HepG2 (cell line): Measurements from ENCODE around the gene THAP10. TPM values are rescaled to one million over a fixed set of nuclear protein-coding genes. Genes with fewer than 3 reads are reported as not detected.

Experiments used
- ATAC-seq: fragments of 200-7000 bp; cut with Tn5 transposase; 3 replicates; pipeline ENCODE4 v1.9.1; 2020; ENCODE audit warnings: mild to moderate bottlenecking, moderate library complexity
- BruUV-seq: library from RNA; stranded (reverse); fragments of 400-500 nt; replicated peaks from 2 replicates; lab custom pipeline; 2021; lab: Mats Ljungman, UMichigan
- CTCF ChIA-PET: fragments of 300-600 bp; formaldehyde crosslinking; extraction: SDS; loops from one replicate; lab custom pipeline; 2021; ENCODE audit warnings: low total read pairs, inconsistent platforms, low intra/inter-chr PET ratio; lab: Yijun Ruan, JAX
- POLR2A ChIA-PET: fragments of 350-600 bp; sonication (Branson Sonifier 250); formaldehyde crosslinking; loops from one replicate; lab custom pipeline; 2020; ENCODE audit warnings: antibody characterized with exemption, inconsistent platforms; lab: Yijun Ruan, JAX
- DNase-seq: peaks from one replicate; pipeline ENCODE4 v3.0.0-alpha.2; 2015; ENCODE audit warnings: low spot score
- FAIRE-seq: peaks from 3 replicates; lab custom pipeline; 2011; peaks lifted over from hg19 to GRCh38; lab: Jason Lieb, UNC
- H2AFZ ChIP-seq: one replicate; pipeline ENCODE4 v1.6.1; 2011; ENCODE audit warnings: low read length, inconsistent platforms
- H3K27ac ChIP-seq: fragments of 300-600 bp; 3 replicates; pipeline ENCODE4 v1.8.0; 2011; ENCODE audit warnings: mixed run types, mild to moderate bottlenecking, mixed read lengths, low read length, inconsistent platforms; ENCODE audit not compliant: insufficient read depth; ENCODE audit errors: extremely low read length
- H3K27me3 ChIP-seq, 2 experiments: fragments of 200-600 bp in 1 of 2; 2 replicates in 1 of 2; 3 replicates in 1 of 2; pipeline versions ENCODE4 v1.6.0 to v1.8.0; 2011; ENCODE audit warnings: low read length in 2 of 2, mild to moderate bottlenecking in 2 of 2, moderate library complexity in 2 of 2, inconsistent platforms in 1 of 2; ENCODE audit not compliant: insufficient read depth in 2 of 2, control insufficient read depth in 1 of 2
- H3K36me3 ChIP-seq, 2 experiments: fragments of 200-600 bp in 1 of 2; replicated peaks in 1 of 2; 2 replicates in 1 of 2; 3 replicates in 1 of 2; pipeline versions ENCODE4 v1.5.1 to v1.8.0; 2011; ENCODE audit warnings: low read length in 2 of 2, inconsistent platforms in 1 of 2; ENCODE audit not compliant: insufficient read depth in 2 of 2, control insufficient read depth in 1 of 2
- H3K4me1 ChIP-seq: 2 replicates; pipeline ENCODE4 v1.5.1; 2012; ENCODE audit warnings: low read length, inconsistent platforms; ENCODE audit not compliant: insufficient read depth
- H3K4me2 ChIP-seq: 2 replicates; pipeline ENCODE4 v1.6.0; 2011; ENCODE audit warnings: low read depth, low read length, inconsistent platforms
- H3K4me3 ChIP-seq, 3 experiments: fragments of 200-600 bp in 1 of 3; sonication (generic), shearing (Covaris generic) in 1 of 3; replicated peaks in 1 of 3; 2 replicates each; pipeline ENCODE4 v1.5.1; 2011 to 2016; ENCODE audit warnings: low read length in 3 of 3, inconsistent platforms in 2 of 3, low read depth in 2 of 3, mild to moderate bottlenecking in 2 of 3, control low read depth in 1 of 3, mixed read lengths in 1 of 3; ENCODE audit not compliant: insufficient read depth in 1 of 3
- H3K79me2 ChIP-seq: one replicate; pipeline ENCODE4 v1.6.1; 2011; ENCODE audit warnings: low read length, inconsistent platforms; ENCODE audit not compliant: insufficient read depth
- H3K9ac ChIP-seq: 2 replicates; pipeline ENCODE4 v1.6.0; 2011; ENCODE audit warnings: mild to moderate bottlenecking, low read depth, low read length, inconsistent platforms; ENCODE audit not compliant: insufficient read depth
- H3K9me3 ChIP-seq: 2 replicates; pipeline ENCODE4 v1.5.1; 2012; ENCODE audit warnings: mild to moderate bottlenecking, low read length
- H4K20me1 ChIP-seq: 2 replicates; pipeline ENCODE4 v1.6.0; 2011; ENCODE audit warnings: inconsistent platforms, mild to moderate bottlenecking, low read length, moderate library complexity; ENCODE audit not compliant: insufficient read depth
- ARID5B ChIP-seq: IDR thresholded peaks from 2 replicates; pipeline ENCODE4 v1.4.0; 2020; ENCODE audit warnings: mild to moderate bottlenecking, missing genetic modification reagents
- ERF ChIP-seq: IDR thresholded peaks from 2 replicates; pipeline ENCODE4 v1.6.1; 2018; ENCODE audit warnings: missing biosample characterization, missing genetic modification reagents
- HIVEP1 ChIP-seq: sonication (generic); formaldehyde crosslinking; IDR thresholded peaks from 2 replicates; pipeline ENCODE4 v1.4.0; 2020; ENCODE audit warnings: mild to moderate bottlenecking, missing genetic modification reagents
- HOMEZ ChIP-seq: IDR thresholded peaks from 2 replicates; pipeline ENCODE4 v1.6.1; 2016; ENCODE audit warnings: low read depth
- KDM5B ChIP-seq: sonication (generic); formaldehyde crosslinking; IDR thresholded peaks from 2 replicates; pipeline ENCODE4 v1.4.0; 2020; ENCODE audit warnings: missing genetic modification reagents, mild to moderate bottlenecking, borderline replicate concordance
- SMAD9 ChIP-seq: sonication (generic); formaldehyde crosslinking; IDR thresholded peaks from 2 replicates; pipeline ENCODE4 v1.5.1; 2020; ENCODE audit warnings: mild to moderate bottlenecking, missing genetic modification reagents
- SMC3 ChIP-seq: IDR thresholded peaks from 2 replicates; pipeline ENCODE4 v1.6.1; 2011; ENCODE audit warnings: low read length, improper control_type of control experiment
- TEAD3 ChIP-seq: optimal IDR thresholded peaks from 2 replicates; pipeline ENCODE3; 2016; ENCODE audit warnings: borderline replicate concordance
- TRAFD1 ChIP-seq: sonication (generic); formaldehyde crosslinking; IDR thresholded peaks from 2 replicates; pipeline ENCODE4 v1.5.1; 2020; ENCODE audit warnings: missing genetic modification reagents, mild to moderate bottlenecking, borderline replicate concordance
- ZFY ChIP-seq: sonication (generic); formaldehyde crosslinking; IDR thresholded peaks from 2 replicates; pipeline ENCODE4 v1.4.0; 2020; ENCODE audit warnings: missing genetic modification reagents
- ZNF251 ChIP-seq: sonication (generic); formaldehyde crosslinking; IDR thresholded peaks from 2 replicates; pipeline ENCODE4 v1.9.0; 2021; ENCODE audit warnings: mild to moderate bottlenecking, missing genetic modification reagents
- ZNF30 ChIP-seq: sonication (generic); formaldehyde crosslinking; IDR thresholded peaks from 2 replicates; pipeline ENCODE4 v1.5.0; 2020; ENCODE audit warnings: mild to moderate bottlenecking, missing genetic modification reagents
- ZNF431 ChIP-seq: sonication (generic); formaldehyde crosslinking; IDR thresholded peaks from 2 replicates; pipeline ENCODE4 v1.9.0; 2022; ENCODE audit warnings: missing genetic modification reagents, low read depth, mild to moderate bottlenecking, borderline replicate concordance
- ZNF446 ChIP-seq: sonication (generic); formaldehyde crosslinking; IDR thresholded peaks from 2 replicates; pipeline ENCODE4 v1.5.0; 2020; ENCODE audit warnings: mild to moderate bottlenecking, missing genetic modification reagents
- ZNF652 ChIP-seq: IDR thresholded peaks from 2 replicates; pipeline ENCODE4 v1.6.1; 2016; ENCODE audit warnings: low read depth, borderline replicate concordance
- ZSCAN9 ChIP-seq: IDR thresholded peaks from 2 replicates; pipeline ENCODE4 v1.6.1; 2016; ENCODE audit warnings: borderline replicate concordance
- WGBS: methylation state at CpG from one replicate; pipeline ENCODE4 v1.1.6; 2017; ENCODE audit warnings: low lambda C conversion rate; 5-methylcytosine and 5-hydroxymethylcytosine counted together
- in situ Hi-C: cut with HindIII; loops from 2 replicates; pipeline ENCODE4 v1.10.0; 2017; ENCODE audit warnings: low pct_unique_long_range_greater_than_20kb; ENCODE audit not compliant: extremely low pct_ligation_motif_present
- intact Hi-C: fragments of 100-400 bp; cut with micrococcal nuclease; formaldehyde crosslinking; loops from one replicate; pipeline ENCODE4 v1.10.0; 2022; ENCODE audit not compliant: unreplicated experiment
- polyA plus RNA-seq, 8 experiments: library from polyadenylated mRNA; depleted of rRNA in 3 of 8; stranded (reverse) in 7 of 8; unstranded in 1 of 8; fragments of >200 nt; fragmentation: Illumina TruSeq in 4 of 8; extraction: Trizol in 4 of 8; gene quantifications; 2 replicates each; pipeline versions ENCODE4 v1.2.1 to v1.2.3, GENCODE V29; 2011 to 2016; ENCODE audit warnings: low read depth in 4 of 8, missing spikeins in 1 of 8, mixed read lengths in 1 of 8; ENCODE audit not compliant: insufficient read depth in 1 of 8
- total RNA-seq, 5 experiments: library from RNA; depleted of rRNA; stranded (reverse); fragments of >200 nt; fragmentation: Illumina TruSeq; extraction: Trizol; gene quantifications; 2 replicates each; pipeline ENCODE4 v1.2.3, GENCODE V29; 2016; ENCODE audit warnings: low read depth in 1 of 5

Gene THAP10
- total and polyA plus RNA-seq, 2 of the 13 experiments (the other 11 are each of a cell fraction or from before 2014, with no cell fraction given), result 0.64 to 0.69 TPM

- no peak for TF ChIP-seq ZNF431
- no peak for TF ChIP-seq ZNF30
- no peak for TF ChIP-seq SMC3
- no peak for TF ChIP-seq KDM5B
- no peak for TF ChIP-seq ERF (CRISPR knock-in tag)
- no peak for TF ChIP-seq ARID5B
- no peak for TF ChIP-seq ZFY (CRISPR knock-in tag)
- TF ChIP-seq, all 625 proteins: peak for 0
These were observed 20.0 kb upstream of the THAP10 start (continued) for GRCh38 chr15:70912187-70912586.

GRCh38 chr15:70910958-70911357 is 18.7 kb upstream of the THAP10 start:
- BruUV-seq, result no TSS peak
- peaks cover 25% of the 10 kb centered on the region for H3K9me3 ChIP-seq
- WGBS, result 52% methylated on average over 1 of the region's 1 CpG
- no peak for TF ChIP-seq TEAD3 (CRISPR knock-in tag)
- TF ChIP-seq ZNF652 (CRISPR knock-in tag), result no peak
- no peak for TF ChIP-seq SMAD9
- TF ChIP-seq ZSCAN9 (CRISPR knock-in tag), result no peak
- no peak for TF ChIP-seq HOMEZ
- TF ChIP-seq HIVEP1, result no peak
- no peak for TF ChIP-seq ZNF446
- no peak for TF ChIP-seq TRAFD1 (CRISPR knock-in tag)
- TF ChIP-seq ERF (CRISPR knock-in tag), result no peak
- TF ChIP-seq ZNF251 (CRISPR knock-in tag), result no peak
- no peak for FAIRE-seq
- CTCF ChIA-PET, result no interaction called here
- intact Hi-C loops, result no loop called here
- ATAC-seq, result no peak
- H3K9ac ChIP-seq, result no peak overlapping the region
- no peak overlapping the region for H3K4me3 ChIP-seq
- in situ Hi-C loops, result no loop called here
- H4K20me1 ChIP-seq, result no peaks in the 10 kb centered on the region
- no peak for DNase-seq
- POLR2A ChIA-PET, result no interaction called here
- no peak overlapping the region for H2AFZ ChIP-seq
- no peaks in the 10 kb centered on the region for H3K27me3 ChIP-seq
- H3K4me1 ChIP-seq, result no peaks in the 10 kb centered on the region
- no peak overlapping the region for H3K27ac ChIP-seq
- H3K4me2 ChIP-seq, result no peak overlapping the region
- H3K36me3 ChIP-seq, result no peaks in the 10 kb centered on the region
- H3K79me2 ChIP-seq, result no peaks in the 10 kb centered on the region
